ENCODE data around the gene ANKS3. TPM values are rescaled to one million over a fixed set of nuclear protein-coding genes. Genes with fewer than 3 reads are reported as not detected.

Gene ANKS3
- polyA plus RNA-seq, 1 donor (not counting 4 experiments of a cell fraction or from before 2014, with no cell fraction given): 11.7 TPM

DNA sequence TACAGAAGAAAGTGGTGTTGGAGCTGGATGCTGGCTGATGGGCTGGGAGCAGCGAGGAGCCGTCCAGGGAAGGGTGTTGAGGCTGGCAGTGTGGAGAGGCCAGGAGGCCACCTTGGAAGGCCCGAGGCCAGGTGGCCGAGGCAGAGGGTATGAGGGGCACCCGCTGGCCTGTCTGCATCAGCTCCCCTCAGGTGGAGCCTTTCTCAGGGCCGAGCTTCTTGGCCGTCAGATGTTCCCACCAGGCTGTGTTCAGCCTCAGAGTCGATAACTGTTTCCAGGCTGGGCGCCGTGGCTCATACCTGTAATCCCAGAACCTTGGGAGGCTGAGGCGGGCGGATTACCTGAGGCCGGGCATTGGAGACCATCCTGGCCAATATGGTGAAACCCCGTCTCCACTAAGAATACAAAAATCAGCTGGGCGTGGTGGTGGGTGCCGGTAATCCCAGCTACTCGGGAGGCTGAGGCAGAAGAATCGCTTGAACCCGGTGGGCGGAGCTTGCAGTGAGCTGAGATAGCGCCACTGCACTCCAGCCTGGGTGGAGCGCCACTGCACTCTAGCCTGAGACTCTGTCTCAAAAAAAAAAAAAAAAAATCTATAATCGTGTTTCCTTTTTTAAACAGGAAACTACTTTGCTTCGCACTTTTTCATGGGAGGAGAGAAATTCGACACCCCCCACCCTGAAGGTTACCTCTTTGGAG lies 84.2 kb downstream of the ANKS3 start:
- Histone ChIP-seq H3K4me1 (ENCODE audit: control insufficient read depth, extremely low read depth, insufficient read depth, low read length) (no peaks in the 10 kb centered on the region), H3K79me2 (ENCODE audit: control insufficient read depth, insufficient read depth, low read length) (peaks cover 31% of the 10 kb centered on the region), H3K27ac (ENCODE audit: control insufficient read depth, insufficient read depth, low read length) (no peak overlapping the region), H2AFZ (ENCODE audit: control insufficient read depth, low read length) (no peak overlapping the region), H3K9me1 (ENCODE audit: control insufficient read depth, extremely low read depth, insufficient read depth, low read length) (no peaks in the 10 kb centered on the region), H3K27me3 (ENCODE audit: control insufficient read depth, extremely low read depth, insufficient read depth, low read length) (no peaks in the 10 kb centered on the region), H3K4me2 (ENCODE audit: control insufficient read depth, extremely low read depth, insufficient read depth, low read depth, low read length) (no peak overlapping the region), H3K4me3 (ENCODE audit: control insufficient read depth in 2 of 3, extremely low read depth in 1 of 3, insufficient read depth in 2 of 3, low read depth in 1 of 3, low read length in 3 of 3) (no peak overlapping the region), H3K9me3 (ENCODE audit: control insufficient read depth, low read depth, low read length) (no peaks in the 10 kb centered on the region), H4K20me1 (ENCODE audit: control insufficient read depth, extremely low read depth, insufficient read depth, low read length) (no peaks in the 10 kb centered on the region), H3K9ac (ENCODE audit: control insufficient read depth, extremely low read depth, insufficient read depth, low read length) (no peak overlapping the region), H3K36me3 (ENCODE audit: control insufficient read depth in 2 of 2, extremely low read depth in 1 of 2, insufficient read depth in 2 of 2, low read length in 2 of 2) (peaks cover 10 to 37% of the 10 kb centered on the region in 2 experiments)
- DNase-seq (ENCODE audit: low read depth, low spot score) (no peak), FAIRE-seq (no peak)
- dilution Hi-C loops (cut with MboI; ENCODE audit: extremely low pct_ligation_motif_present, low sequenced_read_pairs): no loop called here
- no peak for TF ChIP-seq EZH2 (IDR thresholded peaks at IDR 0.05; ENCODE audit: low read length)
- TF ChIP-seq, protein P1, sequence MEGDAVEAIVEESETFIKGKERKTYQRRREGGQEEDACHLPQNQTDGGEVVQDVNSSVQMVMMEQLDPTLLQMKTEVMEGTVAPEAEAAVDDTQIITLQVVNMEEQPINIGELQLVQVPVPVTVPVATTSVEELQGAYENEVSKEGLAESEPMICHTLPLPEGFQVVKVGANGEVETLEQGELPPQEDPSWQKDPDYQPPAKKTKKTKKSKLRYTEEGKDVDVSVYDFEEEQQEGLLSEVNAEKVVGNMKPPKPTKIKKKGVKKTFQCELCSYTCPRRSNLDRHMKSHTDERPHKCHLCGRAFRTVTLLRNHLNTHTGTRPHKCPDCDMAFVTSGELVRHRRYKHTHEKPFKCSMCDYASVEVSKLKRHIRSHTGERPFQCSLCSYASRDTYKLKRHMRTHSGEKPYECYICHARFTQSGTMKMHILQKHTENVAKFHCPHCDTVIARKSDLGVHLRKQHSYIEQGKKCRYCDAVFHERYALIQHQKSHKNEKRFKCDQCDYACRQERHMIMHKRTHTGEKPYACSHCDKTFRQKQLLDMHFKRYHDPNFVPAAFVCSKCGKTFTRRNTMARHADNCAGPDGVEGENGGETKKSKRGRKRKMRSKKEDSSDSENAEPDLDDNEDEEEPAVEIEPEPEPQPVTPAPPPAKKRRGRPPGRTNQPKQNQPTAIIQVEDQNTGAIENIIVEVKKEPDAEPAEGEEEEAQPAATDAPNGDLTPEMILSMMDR (optimal IDR thresholded peaks at IDR 0.05 in 1 of 3, IDR thresholded peaks at IDR 0.05 in 1 of 3, conservative IDR thresholded peaks at IDR 0.05 in 1 of 3; ENCODE audit: extremely low read depth in 1 of 3, insufficient read depth in 2 of 3, low read length in 3 of 3): no peak

DNA sequence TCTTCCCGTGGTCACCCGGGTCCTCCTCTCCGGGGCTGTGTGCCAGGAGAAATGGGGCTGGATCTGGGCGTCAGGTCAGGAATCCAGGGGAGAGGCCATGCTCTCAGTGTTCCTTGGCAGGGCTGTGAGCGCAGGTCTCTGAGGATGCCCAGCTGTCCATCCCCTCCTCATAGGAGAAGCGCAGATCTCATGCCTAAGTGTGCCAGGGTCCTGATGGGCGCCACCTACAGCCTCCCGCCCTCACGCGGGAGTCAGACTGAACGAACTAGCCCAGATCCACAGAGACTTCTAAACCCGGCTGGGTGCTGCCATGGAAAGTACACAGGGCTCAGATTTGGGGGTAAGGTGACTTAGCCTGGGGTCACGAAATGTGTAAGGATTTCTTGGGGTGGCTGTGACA lies 85.2 kb downstream of the ANKS3 start:
- peaks cover 7 to 33% of the 10 kb centered on the region in 2 experiments for H3K36me3 ChIP-seq (ENCODE audit: control insufficient read depth in 2 of 2, extremely low read depth in 1 of 2, insufficient read depth in 2 of 2, low read length in 2 of 2)

More for the DNA sequence above, 85.2 kb downstream of the ANKS3 start:
- H3K79me2 ChIP-seq (ENCODE audit: control insufficient read depth, insufficient read depth, low read length): peaks cover 32% of the 10 kb centered on the region
- H3K4me2 ChIP-seq (ENCODE audit: control insufficient read depth, extremely low read depth, insufficient read depth, low read depth, low read length): no peak overlapping the region
- H2AFZ ChIP-seq (ENCODE audit: control insufficient read depth, low read length): no peak overlapping the region
- H3K4me1 ChIP-seq (ENCODE audit: control insufficient read depth, extremely low read depth, insufficient read depth, low read length): no peaks in the 10 kb centered on the region
- dilution Hi-C loops (cut with MboI; ENCODE audit: extremely low pct_ligation_motif_present, low sequenced_read_pairs): no loop called here
- TF ChIP-seq, protein P1 (optimal IDR thresholded peaks at IDR 0.05 in 1 of 3, IDR thresholded peaks at IDR 0.05 in 1 of 3, conservative IDR thresholded peaks at IDR 0.05 in 1 of 3; ENCODE audit: extremely low read depth in 1 of 3, insufficient read depth in 2 of 3, low read length in 3 of 3): no peak
- no peak for TF ChIP-seq EZH2 (IDR thresholded peaks at IDR 0.05; ENCODE audit: low read length)
- no peaks in the 10 kb centered on the region for H4K20me1 ChIP-seq (ENCODE audit: control insufficient read depth, extremely low read depth, insufficient read depth, low read length)
- H3K9ac ChIP-seq (ENCODE audit: control insufficient read depth, extremely low read depth, insufficient read depth, low read length): no peak overlapping the region
- no peaks in the 10 kb centered on the region for H3K9me3 ChIP-seq (ENCODE audit: control insufficient read depth, low read depth, low read length)
- H3K4me3 ChIP-seq (ENCODE audit: control insufficient read depth in 2 of 3, extremely low read depth in 1 of 3, insufficient read depth in 2 of 3, low read depth in 1 of 3, low read length in 3 of 3): no peak overlapping the region
- H3K27me3 ChIP-seq (ENCODE audit: control insufficient read depth, extremely low read depth, insufficient read depth, low read length): no peaks in the 10 kb centered on the region
- H3K27ac ChIP-seq (ENCODE audit: control insufficient read depth, insufficient read depth, low read length): no peak overlapping the region
- no peak for FAIRE-seq
- DNase-seq (ENCODE audit: low read depth, low spot score): no peak
- no peaks in the 10 kb centered on the region for H3K9me1 ChIP-seq (ENCODE audit: control insufficient read depth, extremely low read depth, insufficient read depth, low read length)

All from keratinocyte (primary cell).